Fibroblast of lung (primary cell): ENCODE data around the gene PRPF4.
"Not testable (repeated sequence)": the region's sequence is repeated elsewhere in the genome, so short reads cannot be mapped to it uniquely, and the experiment has no call there.

Experiments used
- EZH2 ChIP-seq: IDR thresholded peaks from 2 replicates; pipeline ENCODE4 v1.5.1; 2012; ENCODE audit warnings: low read length, control low read depth, mild to moderate bottlenecking; ENCODE audit errors: missing control alignments
- TF ChIP-seq, protein P1 (sequence below), 2 donors: IDR thresholded peaks in 1 of 2; conservative IDR thresholded peaks in 1 of 2; 1 replicate in 1 of 2; 2 replicates in 1 of 2; pipeline ENCODE4 v1.5.1; 2011 to 2012; ENCODE audit warnings: low read length in 2 of 2, control low read depth in 1 of 2, inconsistent platforms in 1 of 2, low read depth in 1 of 2, mild to moderate bottlenecking in 1 of 2

DNA sequence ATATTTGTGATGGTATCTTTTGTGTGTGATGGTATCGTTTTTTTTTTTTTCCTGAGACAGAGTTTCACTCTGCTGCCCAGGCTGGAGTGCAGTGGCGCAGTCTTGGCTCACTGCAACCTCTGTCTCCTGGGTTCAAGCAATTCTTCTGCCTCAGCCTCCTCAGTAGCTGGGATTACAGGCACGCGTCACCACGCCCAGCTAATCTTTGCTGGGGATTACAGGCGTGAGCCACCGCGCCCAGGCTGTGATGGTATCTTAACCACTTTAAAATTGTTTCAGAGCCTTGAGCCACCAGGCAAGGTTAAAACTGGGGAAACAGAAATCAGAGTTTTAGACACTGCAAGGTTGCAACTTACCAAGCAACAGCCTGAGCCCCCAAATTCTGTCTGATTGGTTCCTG is 20.8 kb downstream of the PRPF4 start:
- TF ChIP-seq, protein P1, sequence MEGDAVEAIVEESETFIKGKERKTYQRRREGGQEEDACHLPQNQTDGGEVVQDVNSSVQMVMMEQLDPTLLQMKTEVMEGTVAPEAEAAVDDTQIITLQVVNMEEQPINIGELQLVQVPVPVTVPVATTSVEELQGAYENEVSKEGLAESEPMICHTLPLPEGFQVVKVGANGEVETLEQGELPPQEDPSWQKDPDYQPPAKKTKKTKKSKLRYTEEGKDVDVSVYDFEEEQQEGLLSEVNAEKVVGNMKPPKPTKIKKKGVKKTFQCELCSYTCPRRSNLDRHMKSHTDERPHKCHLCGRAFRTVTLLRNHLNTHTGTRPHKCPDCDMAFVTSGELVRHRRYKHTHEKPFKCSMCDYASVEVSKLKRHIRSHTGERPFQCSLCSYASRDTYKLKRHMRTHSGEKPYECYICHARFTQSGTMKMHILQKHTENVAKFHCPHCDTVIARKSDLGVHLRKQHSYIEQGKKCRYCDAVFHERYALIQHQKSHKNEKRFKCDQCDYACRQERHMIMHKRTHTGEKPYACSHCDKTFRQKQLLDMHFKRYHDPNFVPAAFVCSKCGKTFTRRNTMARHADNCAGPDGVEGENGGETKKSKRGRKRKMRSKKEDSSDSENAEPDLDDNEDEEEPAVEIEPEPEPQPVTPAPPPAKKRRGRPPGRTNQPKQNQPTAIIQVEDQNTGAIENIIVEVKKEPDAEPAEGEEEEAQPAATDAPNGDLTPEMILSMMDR (conservative IDR thresholded peaks at IDR 0.05 in 1 of 2, IDR thresholded peaks at IDR 0.05 in 1 of 2; ENCODE audit: low read depth in 1 of 2, low read length in 2 of 2): not testable (repeated sequence)
- not testable (repeated sequence) for TF ChIP-seq EZH2
